MM.1S (cell line): ENCODE data around the gene IFI44.

Experiments
- DNase-seq: peaks from one replicate; pipeline ENCODE4 v3.0.0-alpha.2; 2015
- H2AFZ ChIP-seq: fragments of 300-600 bp; sonication (generic); 2 replicates; pipeline ENCODE4 v1.6.0; 2016; ENCODE audit warnings: antibody characterized with exemption, low read length
- H3F3A ChIP-seq: fragments of 300-600 bp; sonication (generic); 2 replicates; pipeline ENCODE4 v1.6.1; 2016; ENCODE audit warnings: mild to moderate bottlenecking, antibody characterized with exemption, low read length, moderate library complexity, mixed read lengths; ENCODE audit not compliant: insufficient read depth
- H3K27ac ChIP-seq: fragments of 300-600 bp; sonication (generic); 2 replicates; pipeline ENCODE4 v1.5.1; 2016; ENCODE audit warnings: mild to moderate bottlenecking, low read length
- H3K27me3 ChIP-seq: fragments of 300-600 bp; sonication (generic); replicated peaks from 2 replicates; pipeline ENCODE4 v1.6.0; 2016; ENCODE audit warnings: low read length; ENCODE audit not compliant: insufficient read depth
- H3K36me3 ChIP-seq: fragments of 300-600 bp; sonication (generic); replicated peaks from 2 replicates; pipeline ENCODE4 v1.6.1; 2016; ENCODE audit warnings: mild to moderate bottlenecking, low read length, mixed read lengths; ENCODE audit not compliant: insufficient read depth
- H3K4me1 ChIP-seq: fragments of 300-600 bp; sonication (generic); 2 replicates; pipeline ENCODE4 v1.6.1; 2016; ENCODE audit warnings: low read length, mixed read lengths
- H3K4me2 ChIP-seq: fragments of 300-600 bp; sonication (generic); 2 replicates; pipeline ENCODE4 v1.6.0; 2016; ENCODE audit warnings: low read depth, low read length
- H3K4me3 ChIP-seq: fragments of 300-600 bp; sonication (generic); 2 replicates; pipeline ENCODE4 v1.5.1; 2016; ENCODE audit warnings: low read length, mixed read lengths
- H3K79me2 ChIP-seq: fragments of 300-600 bp; sonication (generic); 2 replicates; pipeline ENCODE4 v1.6.1; 2016; ENCODE audit warnings: mixed run types, low read length, mixed read lengths
- H3K9ac ChIP-seq: fragments of 300-600 bp; sonication (generic); 2 replicates; pipeline ENCODE4 v1.6.1; 2016; ENCODE audit warnings: low read length, mixed read lengths
- H3K9me2 ChIP-seq: fragments of 300-600 bp; sonication (generic); replicated peaks from 2 replicates; pipeline ENCODE4 v1.6.1; 2016; ENCODE audit warnings: mild to moderate bottlenecking, low read length, mixed read lengths; ENCODE audit not compliant: insufficient read depth
- H3K9me3 ChIP-seq: fragments of 300-600 bp; sonication (generic); replicated peaks from 2 replicates; pipeline ENCODE4 v1.6.1; 2016; ENCODE audit warnings: mild to moderate bottlenecking, low read length, mixed read lengths; ENCODE audit not compliant: insufficient read depth
- H4K20me1 ChIP-seq: fragments of 300-600 bp; sonication (generic); 2 replicates; pipeline ENCODE4 v1.6.1; 2016; ENCODE audit warnings: mild to moderate bottlenecking, low read length, moderate library complexity, mixed read lengths; ENCODE audit not compliant: insufficient read depth
- EZH2 ChIP-seq: fragments of 300-600 bp; sonication (generic); optimal IDR thresholded peaks from 2 replicates; pipeline ENCODE3; 2017; ENCODE audit warnings: low read depth, mild to moderate bottlenecking, antibody characterized with exemption, low read length, mixed read lengths
- EZH2phosphoT487 ChIP-seq: fragments of 300-600 bp; sonication (generic); IDR thresholded peaks from 2 replicates; pipeline ENCODE4 v1.6.1; 2018; ENCODE audit warnings: antibody characterized with exemption, low read length
- TF ChIP-seq, protein P1 (sequence below): fragments of 300-600 bp; sonication (generic); IDR thresholded peaks from 2 replicates; pipeline ENCODE4 v1.5.1; 2016; ENCODE audit warnings: antibody characterized with exemption, low read length, mixed read lengths

IFI44 gene

DNA sequence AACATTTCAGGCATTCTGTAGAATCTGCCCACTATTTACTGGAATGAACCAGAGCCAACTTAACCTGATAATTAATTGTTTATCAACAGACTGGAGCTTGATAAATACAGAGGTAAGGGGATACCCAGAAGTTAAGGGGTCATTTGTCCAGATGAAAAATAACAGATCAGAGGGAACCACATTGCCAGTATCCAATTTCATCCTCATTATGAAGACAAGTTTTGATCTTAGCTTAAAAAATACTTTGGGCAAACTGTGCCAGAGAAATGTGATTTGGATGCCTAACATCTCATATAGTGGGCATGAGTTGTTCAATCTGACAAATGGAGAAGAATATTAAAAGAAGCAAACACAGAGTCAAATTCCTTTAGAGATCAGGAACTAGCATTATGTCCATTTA is 63.7 kb downstream of the IFI44 start:
- no peak for TF ChIP-seq EZH2
- TF ChIP-seq, protein P1, sequence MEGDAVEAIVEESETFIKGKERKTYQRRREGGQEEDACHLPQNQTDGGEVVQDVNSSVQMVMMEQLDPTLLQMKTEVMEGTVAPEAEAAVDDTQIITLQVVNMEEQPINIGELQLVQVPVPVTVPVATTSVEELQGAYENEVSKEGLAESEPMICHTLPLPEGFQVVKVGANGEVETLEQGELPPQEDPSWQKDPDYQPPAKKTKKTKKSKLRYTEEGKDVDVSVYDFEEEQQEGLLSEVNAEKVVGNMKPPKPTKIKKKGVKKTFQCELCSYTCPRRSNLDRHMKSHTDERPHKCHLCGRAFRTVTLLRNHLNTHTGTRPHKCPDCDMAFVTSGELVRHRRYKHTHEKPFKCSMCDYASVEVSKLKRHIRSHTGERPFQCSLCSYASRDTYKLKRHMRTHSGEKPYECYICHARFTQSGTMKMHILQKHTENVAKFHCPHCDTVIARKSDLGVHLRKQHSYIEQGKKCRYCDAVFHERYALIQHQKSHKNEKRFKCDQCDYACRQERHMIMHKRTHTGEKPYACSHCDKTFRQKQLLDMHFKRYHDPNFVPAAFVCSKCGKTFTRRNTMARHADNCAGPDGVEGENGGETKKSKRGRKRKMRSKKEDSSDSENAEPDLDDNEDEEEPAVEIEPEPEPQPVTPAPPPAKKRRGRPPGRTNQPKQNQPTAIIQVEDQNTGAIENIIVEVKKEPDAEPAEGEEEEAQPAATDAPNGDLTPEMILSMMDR = no peak
- TF ChIP-seq EZH2phosphoT487 = no peak
- no peak for DNase-seq
- Histone ChIP-seq H4K20me1 (no peaks in the 10 kb centered on the region), H2AFZ (no peak overlapping the region), H3K4me3 (no peak overlapping the region), H3F3A (no peaks in the 10 kb centered on the region), H3K4me2 (no peak overlapping the region), H3K9me2 (no peaks in the 10 kb centered on the region), H3K36me3 (no peaks in the 10 kb centered on the region), H3K9ac (no peak overlapping the region), H3K27me3 (no peaks in the 10 kb centered on the region), H3K4me1 (no peaks in the 10 kb centered on the region), H3K79me2 (no peaks in the 10 kb centered on the region), H3K27ac (no peak overlapping the region), H3K9me3 (no peaks in the 10 kb centered on the region)
